GM23338 (cell line): ENCODE measurements around the gene SLC16A11. TPM values are rescaled to one million over a fixed set of nuclear protein-coding genes. Genes with fewer than 3 reads are reported as not detected.

Experiments used
- ATAC-seq: fragments of 200-7000 bp; cut with Tn5 transposase; 3 replicates; pipeline ENCODE4 v1.9.1; 2020
- DNase-seq: peaks from one replicate; pipeline ENCODE4 v3.0.0-alpha.2; 2015; ENCODE audit warnings: low spot score
- H2AFZ ChIP-seq: fragments of 200-600 bp; sonication (generic); 2 replicates; pipeline ENCODE4 v1.8.0; 2016; ENCODE audit warnings: antibody characterized with exemption, mild to moderate bottlenecking, moderate library complexity
- H3F3A ChIP-seq: fragments of 200-600 bp; sonication (generic); replicated peaks from 2 replicates; pipeline ENCODE4 v1.8.0; 2017; ENCODE audit warnings: antibody characterized with exemption, mixed run types, low read depth
- H3K27ac ChIP-seq: fragments of 200-600 bp; sonication (generic); 2 replicates; pipeline ENCODE4 v1.6.1; 2016; ENCODE audit warnings: low read depth
- H3K27me3 ChIP-seq: fragments of 200-600 bp; sonication (generic); 2 replicates; pipeline ENCODE4 v1.8.0; 2016; ENCODE audit warnings: mild to moderate bottlenecking, mixed run types, moderate library complexity; ENCODE audit not compliant: insufficient read depth
- H3K36me3 ChIP-seq: fragments of 200-600 bp; sonication (generic); 2 replicates; pipeline ENCODE4 v1.8.0; 2016; ENCODE audit warnings: mild to moderate bottlenecking; ENCODE audit not compliant: insufficient read depth
- H3K4me1 ChIP-seq: fragments of 200-600 bp; sonication (generic); 2 replicates; pipeline ENCODE4 v1.8.0; 2016; ENCODE audit warnings: mild to moderate bottlenecking, moderate library complexity; ENCODE audit not compliant: insufficient read depth
- H3K4me2 ChIP-seq: fragments of 200-600 bp; sonication (generic); 2 replicates; pipeline ENCODE4 v1.7.1; 2017; ENCODE audit warnings: mixed run types
- H3K4me3 ChIP-seq: fragments of 200-600 bp; sonication (generic); 2 replicates; pipeline ENCODE4 v1.6.1; 2016; ENCODE audit warnings: mixed run types
- H3K79me2 ChIP-seq: fragments of 200-600 bp; sonication (generic); replicated peaks from 2 replicates; pipeline ENCODE4 v1.8.0; 2017; ENCODE audit warnings: mild to moderate bottlenecking; ENCODE audit not compliant: insufficient read depth
- H3K9me2 ChIP-seq: fragments of 200-600 bp; sonication (generic); 2 replicates; pipeline ENCODE4 v1.8.0; 2017; ENCODE audit not compliant: insufficient read depth
- H4K20me1 ChIP-seq: fragments of 200-600 bp; sonication (generic); replicated peaks from 2 replicates; pipeline ENCODE4 v1.8.0; 2017; ENCODE audit warnings: mild to moderate bottlenecking; ENCODE audit not compliant: insufficient read depth
- H3K27ac Mint-ChIP-seq: 2 replicates; pipeline ENCODE4 v1.8.0; 2020; ENCODE audit warnings: inconsistent platforms, mild to moderate bottlenecking, moderate library complexity, mixed read lengths
- H3K27me3 Mint-ChIP-seq: 3 replicates; pipeline ENCODE4 v1.8.0; 2022; ENCODE audit warnings: low read depth, mild to moderate bottlenecking, moderate library complexity, mixed read lengths, inconsistent platforms; ENCODE audit not compliant: insufficient read depth, poor library complexity
- H3K36me3 Mint-ChIP-seq: 3 replicates; pipeline ENCODE4 v1.8.0; 2021; ENCODE audit warnings: low read depth, mild to moderate bottlenecking, inconsistent platforms, moderate library complexity, mixed read lengths
- H3K4me1 Mint-ChIP-seq: 3 replicates; pipeline ENCODE4 v1.8.0; 2020; ENCODE audit warnings: mild to moderate bottlenecking, inconsistent platforms, mixed read lengths
- H3K4me3 Mint-ChIP-seq: 3 replicates; pipeline ENCODE4 v1.8.0; 2021; ENCODE audit warnings: moderate library complexity, mild to moderate bottlenecking, inconsistent platforms, mixed read lengths
- H3K9me3 Mint-ChIP-seq: 3 replicates; pipeline ENCODE4 v1.8.0; 2020; ENCODE audit warnings: moderate library complexity, mild to moderate bottlenecking, inconsistent platforms, mixed read lengths
- CREB1 ChIP-seq: fragments of 250-450 bp; sonication (Bioruptor Pico); IDR thresholded peaks from 2 replicates; pipeline ENCODE4 v1.5.0; 2020; ENCODE audit warnings: low read depth, mild to moderate bottlenecking, moderate library complexity
- EZH2 ChIP-seq: fragments of 200-600 bp; sonication (generic); IDR thresholded peaks from one replicate; pipeline ENCODE4 v1.8.0; 2017; ENCODE audit warnings: antibody characterized with exemption, mild to moderate bottlenecking, low read depth; ENCODE audit not compliant: unreplicated experiment
- EZH2phosphoT487 ChIP-seq: fragments of 200-600 bp; sonication (generic); IDR thresholded peaks from one replicate; pipeline ENCODE4 v1.8.1; 2018; ENCODE audit warnings: antibody characterized with exemption; ENCODE audit not compliant: unreplicated experiment
- JUNB ChIP-seq: IDR thresholded peaks from one replicate; pipeline ENCODE4 v1.6.1; 2016; ENCODE audit warnings: antibody characterized with exemption; ENCODE audit not compliant: unreplicated experiment
- NANOG ChIP-seq: IDR thresholded peaks from 2 replicates; pipeline ENCODE4 v1.6.1; 2016; ENCODE audit warnings: antibody characterized with exemption, borderline replicate concordance
- POLR2AphosphoS5 ChIP-seq: IDR thresholded peaks from 2 replicates; pipeline ENCODE4 v1.6.1; 2016; ENCODE audit warnings: antibody characterized with exemption, low read depth
- STAT1 ChIP-seq: IDR thresholded peaks from one replicate; pipeline ENCODE4 v1.6.1; 2016; ENCODE audit warnings: antibody characterized with exemption; ENCODE audit not compliant: unreplicated experiment
- ZNF114 ChIP-seq: fragments of 250-450 bp; sonication (Bioruptor Pico); IDR thresholded peaks from 2 replicates; pipeline ENCODE4 v1.5.0; 2020; ENCODE audit warnings: mild to moderate bottlenecking, moderate library complexity
- ZNF331 ChIP-seq: fragments of 250-450 bp; sonication (Bioruptor Pico); IDR thresholded peaks from 2 replicates; pipeline ENCODE4 v1.5.0; 2020; ENCODE audit warnings: low read depth, mild to moderate bottlenecking, moderate library complexity
- ZNF462 ChIP-seq: fragments of 250-450 bp; sonication (Bioruptor Pico); IDR thresholded peaks from 2 replicates; pipeline ENCODE4 v1.5.0; 2020; ENCODE audit warnings: mild to moderate bottlenecking, moderate library complexity
- polyA plus RNA-seq: library from polyadenylated mRNA; unstranded; fragments of >200 nt; fragmentation: Nextera tagmentation; extraction: Ambion mirVana; gene quantifications from 2 replicates; pipeline ENCODE4 v1.2.1, GENCODE V29; 2016
- total RNA-seq: library from RNA; depleted of rRNA; stranded (reverse); fragments of >200 nt; shearing (Covaris generic); gene quantifications from 2 replicates; pipeline ENCODE4 v1.2.3, GENCODE V29; 2014
- TF ChIP-seq, protein P1 (sequence below): IDR thresholded peaks from 2 replicates; pipeline ENCODE4 v1.6.1; 2016; ENCODE audit warnings: antibody characterized with exemption
- TF ChIP-seq, protein P2 (sequence below): IDR thresholded peaks from one replicate; pipeline ENCODE4 v1.6.1; 2018; ENCODE audit warnings: antibody characterized with exemption; ENCODE audit not compliant: unreplicated experiment
- TF ChIP-seq, protein P3 (sequence below), 2 experiments: fragments of 200-600 bp in 1 of 2; sonication (generic) in 1 of 2; conservative IDR thresholded peaks; 2 replicates each; pipeline versions ENCODE4 v1.5.1 to v1.6.1; 2016 to 2017; ENCODE audit warnings: antibody characterized with exemption in 2 of 2, low read depth in 2 of 2, mild to moderate bottlenecking in 2 of 2, moderate library complexity in 1 of 2

Gene SLC16A11
- total and polyA plus RNA-seq, 2 experiments from 2014 or later: 0.42 to 0.68 TPM

GRCh38 chr17:7025245-7025644, 18.6 kb downstream of the SLC16A11 start:
- no peak overlapping the region for H2AFZ ChIP-seq
- peaks cover 20% of the 10 kb centered on the region for H3K36me3 Mint-ChIP-seq
- H3K4me2 ChIP-seq: no peak overlapping the region
- peaks cover 32% of the 10 kb centered on the region for H3K27me3 ChIP-seq
- ATAC-seq (no peak), DNase-seq (no peak)
- no peaks in the 10 kb centered on the region for H3K79me2 ChIP-seq
- peaks cover 37% of the 10 kb centered on the region for H3K27me3 Mint-ChIP-seq
- peaks cover 6% of the 10 kb centered on the region; the same call in 1 of the 2 replicates for H3F3A ChIP-seq
- H3K27ac Mint-ChIP-seq: no peak overlapping the region
- no peak overlapping the region; the same call in 2 of the 3 replicates for H3K4me3 Mint-ChIP-seq
- no peak overlapping the region for H3K27ac ChIP-seq
- no peaks in the 10 kb centered on the region; the same call in 1 of the 2 replicates for H4K20me1 ChIP-seq
- H3K9me2 ChIP-seq: no peaks in the 10 kb centered on the region
- no peak overlapping the region for H3K4me3 ChIP-seq
- peaks cover 23% of the 10 kb centered on the region for H3K4me1 ChIP-seq
- H3K4me1 Mint-ChIP-seq: peaks cover 26% of the 10 kb centered on the region
- H3K9me3 Mint-ChIP-seq: no peaks in the 10 kb centered on the region
- TF ChIP-seq STAT1 (no peak), EZH2 (no peak), ZNF462 (CRISPR knock-in tag) (no peak), CREB1 (no peak), ZNF114 (CRISPR knock-in tag) (no peak), NANOG (no peak), POLR2AphosphoS5 (no peak), ZNF331 (no peak), JUNB (no peak), EZH2phosphoT487 (no peak)
- TF ChIP-seq, protein P1, sequence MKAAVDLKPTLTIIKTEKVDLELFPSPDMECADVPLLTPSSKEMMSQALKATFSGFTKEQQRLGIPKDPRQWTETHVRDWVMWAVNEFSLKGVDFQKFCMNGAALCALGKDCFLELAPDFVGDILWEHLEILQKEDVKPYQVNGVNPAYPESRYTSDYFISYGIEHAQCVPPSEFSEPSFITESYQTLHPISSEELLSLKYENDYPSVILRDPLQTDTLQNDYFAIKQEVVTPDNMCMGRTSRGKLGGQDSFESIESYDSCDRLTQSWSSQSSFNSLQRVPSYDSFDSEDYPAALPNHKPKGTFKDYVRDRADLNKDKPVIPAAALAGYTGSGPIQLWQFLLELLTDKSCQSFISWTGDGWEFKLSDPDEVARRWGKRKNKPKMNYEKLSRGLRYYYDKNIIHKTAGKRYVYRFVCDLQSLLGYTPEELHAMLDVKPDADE: no peak
- TF ChIP-seq, protein P2, sequence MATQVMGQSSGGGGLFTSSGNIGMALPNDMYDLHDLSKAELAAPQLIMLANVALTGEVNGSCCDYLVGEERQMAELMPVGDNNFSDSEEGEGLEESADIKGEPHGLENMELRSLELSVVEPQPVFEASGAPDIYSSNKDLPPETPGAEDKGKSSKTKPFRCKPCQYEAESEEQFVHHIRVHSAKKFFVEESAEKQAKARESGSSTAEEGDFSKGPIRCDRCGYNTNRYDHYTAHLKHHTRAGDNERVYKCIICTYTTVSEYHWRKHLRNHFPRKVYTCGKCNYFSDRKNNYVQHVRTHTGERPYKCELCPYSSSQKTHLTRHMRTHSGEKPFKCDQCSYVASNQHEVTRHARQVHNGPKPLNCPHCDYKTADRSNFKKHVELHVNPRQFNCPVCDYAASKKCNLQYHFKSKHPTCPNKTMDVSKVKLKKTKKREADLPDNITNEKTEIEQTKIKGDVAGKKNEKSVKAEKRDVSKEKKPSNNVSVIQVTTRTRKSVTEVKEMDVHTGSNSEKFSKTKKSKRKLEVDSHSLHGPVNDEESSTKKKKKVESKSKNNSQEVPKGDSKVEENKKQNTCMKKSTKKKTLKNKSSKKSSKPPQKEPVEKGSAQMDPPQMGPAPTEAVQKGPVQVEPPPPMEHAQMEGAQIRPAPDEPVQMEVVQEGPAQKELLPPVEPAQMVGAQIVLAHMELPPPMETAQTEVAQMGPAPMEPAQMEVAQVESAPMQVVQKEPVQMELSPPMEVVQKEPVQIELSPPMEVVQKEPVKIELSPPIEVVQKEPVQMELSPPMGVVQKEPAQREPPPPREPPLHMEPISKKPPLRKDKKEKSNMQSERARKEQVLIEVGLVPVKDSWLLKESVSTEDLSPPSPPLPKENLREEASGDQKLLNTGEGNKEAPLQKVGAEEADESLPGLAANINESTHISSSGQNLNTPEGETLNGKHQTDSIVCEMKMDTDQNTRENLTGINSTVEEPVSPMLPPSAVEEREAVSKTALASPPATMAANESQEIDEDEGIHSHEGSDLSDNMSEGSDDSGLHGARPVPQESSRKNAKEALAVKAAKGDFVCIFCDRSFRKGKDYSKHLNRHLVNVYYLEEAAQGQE: no peak
- TF ChIP-seq, protein P3, sequence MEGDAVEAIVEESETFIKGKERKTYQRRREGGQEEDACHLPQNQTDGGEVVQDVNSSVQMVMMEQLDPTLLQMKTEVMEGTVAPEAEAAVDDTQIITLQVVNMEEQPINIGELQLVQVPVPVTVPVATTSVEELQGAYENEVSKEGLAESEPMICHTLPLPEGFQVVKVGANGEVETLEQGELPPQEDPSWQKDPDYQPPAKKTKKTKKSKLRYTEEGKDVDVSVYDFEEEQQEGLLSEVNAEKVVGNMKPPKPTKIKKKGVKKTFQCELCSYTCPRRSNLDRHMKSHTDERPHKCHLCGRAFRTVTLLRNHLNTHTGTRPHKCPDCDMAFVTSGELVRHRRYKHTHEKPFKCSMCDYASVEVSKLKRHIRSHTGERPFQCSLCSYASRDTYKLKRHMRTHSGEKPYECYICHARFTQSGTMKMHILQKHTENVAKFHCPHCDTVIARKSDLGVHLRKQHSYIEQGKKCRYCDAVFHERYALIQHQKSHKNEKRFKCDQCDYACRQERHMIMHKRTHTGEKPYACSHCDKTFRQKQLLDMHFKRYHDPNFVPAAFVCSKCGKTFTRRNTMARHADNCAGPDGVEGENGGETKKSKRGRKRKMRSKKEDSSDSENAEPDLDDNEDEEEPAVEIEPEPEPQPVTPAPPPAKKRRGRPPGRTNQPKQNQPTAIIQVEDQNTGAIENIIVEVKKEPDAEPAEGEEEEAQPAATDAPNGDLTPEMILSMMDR (conservative IDR thresholded peaks at IDR 0.05; ENCODE audit: low read depth in 2 of 2): no peak
- no peaks in the 10 kb centered on the region for H3K36me3 ChIP-seq
